Esophagus muscularis mucosa (tissue), 4 donors: ENCODE measurements around the gene UPF1. TPM values are rescaled to one million over a fixed set of nuclear protein-coding genes. Genes with fewer than 3 reads are reported as not detected.

Experiments
- DNase-seq: peaks from one replicate; pipeline ENCODE4 v3.0.0-alpha.2; 2017; ENCODE audit errors: extremely low spot score
- H3K27ac ChIP-seq, 4 donors: fragments of 200-600 bp; sonication (generic); replicated peaks in 1 of 4; 1 replicate in 3 of 4; 2 replicates in 1 of 4; pipeline ENCODE4 v1.5.1; 2016 to 2019; ENCODE audit warnings: mild to moderate bottlenecking in 1 of 4
- H3K27me3 ChIP-seq, 4 donors: fragments of 200-600 bp; sonication (generic); one replicate each; pipeline versions ENCODE4 v1.5.1 to v1.6.0; 2016 to 2019
- H3K36me3 ChIP-seq, 4 donors: fragments of 200-600 bp; sonication (generic); one replicate each; pipeline ENCODE4 v1.5.1; 2016 to 2019
- H3K4me1 ChIP-seq, 4 donors: fragments of 200-600 bp; sonication (generic); one replicate each; pipeline ENCODE4 v1.5.1; 2016 to 2019
- H3K4me3 ChIP-seq, 4 donors: fragments of 200-600 bp; sonication (generic); 1 replicate in 2 of 4; 2 replicates in 2 of 4; pipeline ENCODE4 v1.5.1; 2016 to 2019; ENCODE audit warnings: mild to moderate bottlenecking in 4 of 4, moderate library complexity in 1 of 4
- H3K9me3 ChIP-seq, 4 donors: fragments of 200-600 bp; sonication (generic); 1 replicate in 3 of 4; 2 replicates in 1 of 4; pipeline ENCODE4 v1.5.1; 2016 to 2019
- EP300 ChIP-seq: sonication (generic); formaldehyde crosslinking; IDR thresholded peaks from one replicate; pipeline ENCODE4 v1.6.1; 2017; ENCODE audit warnings: antibody characterized with exemption
- POLR2A ChIP-seq: fragments of 450-650 bp; IDR thresholded peaks from one replicate; pipeline ENCODE4 v1.6.1; 2017; ENCODE audit warnings: antibody characterized with exemption, moderate library complexity, mild to moderate bottlenecking, low read depth
- POLR2AphosphoS5 ChIP-seq, 2 donors: sonication (generic); formaldehyde crosslinking; IDR thresholded peaks; one replicate each; pipeline ENCODE4 v1.6.1; 2017; ENCODE audit warnings: antibody characterized with exemption in 2 of 2
- WGBS: methylation state at CpG from one replicate; pipeline ENCODE4 v1.1.5; 2018; 5-methylcytosine and 5-hydroxymethylcytosine counted together
- intact Hi-C: fragments of 100-400 bp; cut with DNase I; formaldehyde crosslinking; loops from one replicate; pipeline ENCODE4 v1.15.1; 2023
- total RNA-seq, 4 donors: library from RNA; depleted of rRNA; stranded (reverse); fragments of >200 nt; gene quantifications; one replicate each; pipeline versions ENCODE4 v1.1.0 to v1.2.1, GENCODE V29; 2016
- TF ChIP-seq, protein P1 (sequence below), 3 experiments: fragments of 200-600 bp in 2 of 3; fragments of 450-650 bp in 1 of 3; sonication (generic) in 2 of 3; IDR thresholded peaks; one replicate each; pipeline ENCODE4 v1.5.1; 2017 to 2019; ENCODE audit warnings: antibody characterized with exemption in 3 of 3, mild to moderate bottlenecking in 2 of 3, moderate library complexity in 1 of 3

The UPF1 gene
- total RNA-seq, 4 donors from 2014 or later: 54.8 to 116 (median 77.4) TPM

DNA sequence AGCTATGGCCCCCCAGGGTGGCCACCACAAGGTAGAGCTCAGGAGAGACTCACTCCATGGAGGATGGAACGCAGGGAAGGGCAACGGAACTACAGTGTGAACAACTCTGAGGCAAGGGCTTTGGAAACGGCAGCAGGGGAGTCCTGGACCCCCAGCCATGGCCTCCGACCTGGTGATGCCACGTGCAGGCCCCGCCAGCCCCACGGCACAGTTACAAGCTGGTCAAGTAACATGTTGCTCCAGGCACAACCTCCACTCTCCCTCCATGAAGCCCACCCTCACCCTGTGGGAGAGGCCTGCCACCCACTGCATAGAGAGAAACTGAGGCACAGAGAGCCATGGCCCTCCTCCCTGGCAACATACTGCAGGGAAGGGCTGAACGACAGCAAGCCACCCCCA is 73.3 kb downstream of the UPF1 start:
- Histone ChIP-seq H3K36me3 (peaks cover 26 to 93% (median 83%) of the 10 kb centered on the region in 4 donors), H3K27me3 (no peaks in the 10 kb centered on the region), H3K9me3 (no peaks in the 10 kb centered on the region), H3K27ac (no peak overlapping the region), H3K4me1 (no peaks in the 10 kb centered on the region), H3K4me3 (no peak overlapping the region)
- no peak for DNase-seq
- TF ChIP-seq POLR2A (no peak), POLR2AphosphoS5 (IDR thresholded peaks at IDR 0.05) (no peak), EP300 (no peak)
- TF ChIP-seq, protein P1, sequence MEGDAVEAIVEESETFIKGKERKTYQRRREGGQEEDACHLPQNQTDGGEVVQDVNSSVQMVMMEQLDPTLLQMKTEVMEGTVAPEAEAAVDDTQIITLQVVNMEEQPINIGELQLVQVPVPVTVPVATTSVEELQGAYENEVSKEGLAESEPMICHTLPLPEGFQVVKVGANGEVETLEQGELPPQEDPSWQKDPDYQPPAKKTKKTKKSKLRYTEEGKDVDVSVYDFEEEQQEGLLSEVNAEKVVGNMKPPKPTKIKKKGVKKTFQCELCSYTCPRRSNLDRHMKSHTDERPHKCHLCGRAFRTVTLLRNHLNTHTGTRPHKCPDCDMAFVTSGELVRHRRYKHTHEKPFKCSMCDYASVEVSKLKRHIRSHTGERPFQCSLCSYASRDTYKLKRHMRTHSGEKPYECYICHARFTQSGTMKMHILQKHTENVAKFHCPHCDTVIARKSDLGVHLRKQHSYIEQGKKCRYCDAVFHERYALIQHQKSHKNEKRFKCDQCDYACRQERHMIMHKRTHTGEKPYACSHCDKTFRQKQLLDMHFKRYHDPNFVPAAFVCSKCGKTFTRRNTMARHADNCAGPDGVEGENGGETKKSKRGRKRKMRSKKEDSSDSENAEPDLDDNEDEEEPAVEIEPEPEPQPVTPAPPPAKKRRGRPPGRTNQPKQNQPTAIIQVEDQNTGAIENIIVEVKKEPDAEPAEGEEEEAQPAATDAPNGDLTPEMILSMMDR (IDR thresholded peaks at IDR 0.05): no peak
- intact Hi-C loops: no loop called here
- WGBS: 79% methylated on average over 8 of the region's 8 CpGs

DNA sequence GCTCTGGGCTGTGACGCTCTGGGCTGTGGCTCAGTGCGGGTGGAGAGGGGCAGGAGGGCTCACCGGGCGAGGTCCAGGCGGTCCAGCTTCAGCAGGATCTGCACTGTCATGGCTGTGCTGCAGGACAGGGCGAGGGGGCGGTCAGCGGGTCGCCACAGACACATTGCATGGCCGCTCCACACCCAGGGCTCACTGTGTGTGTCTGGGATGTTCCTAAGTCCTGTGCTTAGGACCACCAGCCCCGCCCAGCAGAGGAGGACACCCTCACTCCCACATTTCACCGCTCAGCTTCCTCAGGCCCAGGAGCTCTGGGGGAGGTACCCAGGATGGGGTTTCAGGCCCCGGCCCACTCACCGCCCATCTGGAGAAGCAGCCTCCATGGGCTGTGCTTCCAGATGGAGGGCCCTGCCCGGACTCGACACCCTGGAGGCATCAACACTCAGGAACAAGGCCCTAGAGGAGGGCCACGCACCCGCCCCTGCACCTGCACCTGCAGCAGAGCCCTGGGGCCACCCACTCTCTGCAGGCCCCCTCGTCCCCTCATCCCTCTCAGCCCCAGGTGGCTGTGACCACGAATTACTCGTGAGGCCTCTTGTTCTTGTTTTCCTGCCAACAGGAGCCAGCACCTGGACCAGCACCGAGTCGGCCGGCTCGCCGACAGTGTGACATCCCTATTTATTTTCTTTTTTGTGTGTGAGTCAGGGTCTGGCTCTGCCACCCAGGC is 73.9 kb downstream of the UPF1 start:
- H3K4me1 ChIP-seq: no peaks in the 10 kb centered on the region
- no peaks in the 10 kb centered on the region for H3K9me3 ChIP-seq
- no peak overlapping the region for H3K4me3 ChIP-seq
- TF ChIP-seq POLR2AphosphoS5 (IDR thresholded peaks at IDR 0.05): no peak
- no peak for TF ChIP-seq EP300
- TF ChIP-seq, protein P1 (IDR thresholded peaks at IDR 0.05): no peak
- TF ChIP-seq POLR2A: no peak
- WGBS: 88% methylated on average over 9 of the region's 26 CpGs
- intact Hi-C loops: no loop called here
- H3K36me3 ChIP-seq: peaks cover 22 to 93% (median 81%) of the 10 kb centered on the region in 4 donors
- H3K27ac ChIP-seq: no peak overlapping the region
- no peak for DNase-seq
- no peaks in the 10 kb centered on the region for H3K27me3 ChIP-seq

DNA sequence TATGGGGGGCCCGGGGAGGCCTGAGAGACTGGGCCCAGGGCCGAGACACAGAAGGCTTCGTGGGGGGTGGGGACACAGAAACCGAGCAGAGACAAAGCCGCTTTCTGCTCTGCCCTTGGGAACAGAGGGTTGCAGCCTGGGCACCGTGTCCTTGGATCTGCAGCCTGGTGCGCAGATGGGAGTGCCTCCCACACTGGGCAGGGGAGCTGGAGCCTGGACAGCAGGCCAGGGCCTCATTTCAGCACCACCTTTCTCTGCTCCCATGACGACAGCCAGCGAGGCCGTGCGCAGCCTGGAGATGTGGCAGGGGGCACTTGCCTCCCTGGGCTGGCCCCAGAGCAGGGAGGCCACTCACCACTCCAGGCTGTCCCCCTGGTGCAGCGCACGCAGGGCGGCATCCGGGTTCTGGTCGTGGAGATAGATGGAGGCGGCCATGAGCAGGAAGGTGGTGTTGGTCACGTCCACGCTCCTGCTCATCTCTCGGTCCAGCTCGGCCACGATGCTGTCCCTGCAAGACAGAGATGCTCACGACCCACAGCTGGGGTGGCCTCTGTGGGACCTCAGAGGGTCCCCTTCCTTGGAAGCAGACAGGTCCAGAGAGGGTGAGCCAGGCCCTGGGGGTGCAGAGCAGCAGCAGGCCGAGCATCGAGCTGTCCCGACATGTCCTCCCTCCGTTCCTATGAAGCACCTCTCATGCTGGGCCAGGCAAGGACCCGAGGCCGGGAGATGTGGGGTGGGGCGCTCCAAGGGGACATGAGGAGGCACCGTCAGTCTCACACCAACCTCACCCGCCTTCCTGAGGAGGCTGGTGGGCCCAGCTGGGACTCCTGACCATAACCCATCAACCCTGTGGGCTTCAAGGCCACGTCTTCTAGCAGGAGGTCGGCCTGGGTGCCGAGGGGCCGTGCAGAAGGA is 75.1 kb downstream of the UPF1 start:
- DNase-seq: no peak
- TF ChIP-seq POLR2AphosphoS5 (IDR thresholded peaks at IDR 0.05) (no peak), EP300 (no peak), POLR2A (no peak)
- TF ChIP-seq, protein P1 (IDR thresholded peaks at IDR 0.05): no peak
- 90% methylated on average over 23 of the region's 36 CpGs for WGBS
- no peaks in the 10 kb centered on the region for H3K4me1 ChIP-seq
- no peak overlapping the region for H3K4me3 ChIP-seq
- peaks cover 22 to 92% (median 75%) of the 10 kb centered on the region in 4 donors for H3K36me3 ChIP-seq
- no peaks in the 10 kb centered on the region for H3K27me3 ChIP-seq
- H3K27ac ChIP-seq: no peak overlapping the region
- intact Hi-C loops: no loop called here
- no peaks in the 10 kb centered on the region for H3K9me3 ChIP-seq

DNA sequence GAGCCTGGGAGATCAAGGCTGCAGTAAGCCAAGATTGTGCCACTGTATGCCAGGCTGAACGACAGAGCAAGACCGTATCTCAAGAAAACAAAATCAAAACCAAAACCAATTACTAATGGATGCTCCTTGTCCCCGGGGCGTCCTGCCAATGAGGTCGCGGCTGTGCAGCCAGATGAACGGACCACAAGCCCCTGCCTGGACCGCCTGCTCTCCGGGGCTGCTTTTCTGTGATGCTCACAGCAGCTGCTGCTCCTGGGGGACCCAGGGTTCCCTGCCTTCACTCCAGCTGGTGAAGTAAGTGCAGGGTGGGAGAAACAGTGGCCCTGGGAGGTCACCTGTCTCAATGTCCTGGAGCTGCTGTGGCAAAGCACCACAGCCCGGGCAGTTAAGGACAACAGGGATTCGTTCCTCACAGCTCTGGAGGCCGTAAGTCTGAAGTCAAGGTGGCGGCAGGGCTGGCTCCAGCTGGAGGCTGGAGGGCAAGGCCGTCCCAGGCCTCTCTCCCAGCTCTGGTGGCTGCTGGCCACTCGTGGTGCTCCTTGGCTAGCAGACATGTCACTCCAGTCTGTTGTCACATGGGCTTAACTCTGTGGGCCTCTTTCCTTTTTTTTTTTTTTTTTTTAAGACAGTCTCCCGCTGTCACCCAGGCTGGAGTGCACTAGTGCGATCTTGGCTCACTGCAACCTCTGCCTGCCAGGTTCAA is 77.3 kb downstream of the UPF1 start:
- Histone ChIP-seq H3K9me3 (no peaks in the 10 kb centered on the region), H3K36me3 (peaks cover 29 to 95% (median 83%) of the 10 kb centered on the region in 4 donors), H3K4me1 (peaks cover 0 to 11% (median 2%) of the 10 kb centered on the region in 4 donors), H3K27me3 (no peaks in the 10 kb centered on the region), H3K27ac (no peak overlapping the region), H3K4me3 (no peak overlapping the region)
- DNase-seq: no peak
- 87% methylated on average over 15 of the region's 17 CpGs for whole genome bisulfite sequencing
- TF ChIP-seq EP300 (no peak), POLR2A (no peak), POLR2AphosphoS5 (IDR thresholded peaks at IDR 0.05) (no peak)
- TF ChIP-seq, protein P1 (IDR thresholded peaks at IDR 0.05): no peak
- intact Hi-C loops: no loop called here
